Spleen (tissue), 11 donors: ENCODE results near the gene RNF187. TPM values are rescaled to one million over a fixed set of nuclear protein-coding genes. Genes with fewer than 3 reads are reported as not detected.

Source experiments
- DNase-seq: peaks from one replicate; pipeline ENCODE4 v3.0.0-alpha.2; 2020
- H3K27ac ChIP-seq, 8 donors: fragments of 200-600 bp; sonication (generic) in 7 of 8; 1 replicate in 4 of 8; 2 replicates in 4 of 8; pipeline versions ENCODE4 v1.5.0 to v1.8.0; 2016 to 2021; ENCODE audit warnings: inconsistent platforms in 4 of 8, mild to moderate bottlenecking in 4 of 8, moderate library complexity in 1 of 8
- H3K27me3 ChIP-seq, 7 donors: fragments of 200-600 bp; sonication (generic) in 6 of 7; replicated peaks in 1 of 7; 1 replicate in 4 of 7; 2 replicates in 3 of 7; pipeline versions ENCODE4 v1.5.0 to v1.8.0; 2016 to 2021; ENCODE audit warnings: inconsistent platforms in 3 of 7, mild to moderate bottlenecking in 1 of 7
- H3K36me3 ChIP-seq, 6 donors: fragments of 200-600 bp; sonication (generic) in 5 of 6; 1 replicate in 4 of 6; 2 replicates in 2 of 6; pipeline versions ENCODE4 v1.5.0 to v1.8.0; 2016 to 2021; ENCODE audit warnings: inconsistent platforms in 2 of 6
- H3K4me1 ChIP-seq, 6 donors: fragments of 200-600 bp; sonication (generic) in 5 of 6; 1 replicate in 3 of 6; 2 replicates in 3 of 6; pipeline versions ENCODE4 v1.5.0 to v1.8.0; 2016 to 2021; ENCODE audit warnings: inconsistent platforms in 3 of 6
- H3K4me3 ChIP-seq, 8 donors: fragments of 200-600 bp; sonication (generic) in 7 of 8; 1 replicate in 4 of 8; 2 replicates in 4 of 8; pipeline versions ENCODE4 v1.5.0 to v1.8.0; 2016 to 2021; ENCODE audit warnings: inconsistent platforms in 4 of 8, mild to moderate bottlenecking in 4 of 8, moderate library complexity in 2 of 8
- H3K9me3 ChIP-seq, 8 donors: fragments of 200-600 bp; sonication (generic) in 7 of 8; 1 replicate in 4 of 8; 2 replicates in 4 of 8; pipeline versions ENCODE4 v1.5.0 to v1.8.0; 2016 to 2021; ENCODE audit warnings: inconsistent platforms in 4 of 8
- POLR2A ChIP-seq, 3 donors: fragments of 450-650 bp; IDR thresholded peaks; one replicate each; pipeline ENCODE4 v1.5.1; 2017; ENCODE audit warnings: antibody characterized with exemption in 3 of 3, mild to moderate bottlenecking in 1 of 3
- POLR2AphosphoS5 ChIP-seq, 3 donors: sonication (generic); formaldehyde crosslinking; IDR thresholded peaks; one replicate each; pipeline ENCODE4 v1.5.1; 2017; ENCODE audit warnings: antibody characterized with exemption in 3 of 3
- WGBS, 5 donors: extraction: QIAGEN DNeasy Blood & Tissue Kit in 3 of 5; methylation state at CpG; one replicate each; pipeline versions ENCODE4 v1.1.5 to v1.1.7; 2013 to 2018; 5-methylcytosine and 5-hydroxymethylcytosine counted together
- intact Hi-C: fragments of 100-400 bp; cut with DNase I; formaldehyde crosslinking; loops from one replicate; pipeline ENCODE4 v1.15.0; 2023; ENCODE audit warnings: low total_unique reads
- polyA plus RNA-seq, 3 donors: library from polyadenylated mRNA; stranded (reverse); fragments of 200-250 nt; gene quantifications; one replicate each; pipeline ENCODE4 v1.2.1, GENCODE V29; 2013
- total RNA-seq, 7 donors: library from RNA; depleted of rRNA in 3 of 7; stranded (reverse); fragments of >200 nt in 3 of 7; fragmentation: NEBNext Ultra II Directional in 4 of 7; extraction: Animal tissue kit (Norgen Biotek cat#: 25700) in 4 of 7; gene quantifications; one replicate each; pipeline versions ENCODE4 v1.1.0 to v1.2.1, GENCODE V29; 2016 to 2021
- TF ChIP-seq, protein P1 (sequence below), 11 experiments: fragments of 200-600 bp in 7 of 11; fragments of 450-650 bp in 4 of 11; sonication (generic) in 4 of 11; IDR thresholded peaks in 8 of 11; conservative IDR thresholded peaks in 3 of 11; 1 replicate in 7 of 11; 2 replicates in 4 of 11; pipeline versions ENCODE4 v1.4.0 to v1.8.0; 2016 to 2021; ENCODE audit warnings: antibody characterized with exemption in 11 of 11, inconsistent platforms in 4 of 11, mild to moderate bottlenecking in 1 of 11
- donor health status: healthy with polysubstance abuse.
- donor health status: DM: no; HTN: no; CAD: no; lungs with moderate emphysema.
- donor health status: DM: no; HTN: no; CAD: no.
- donor health status: Bipolar disorder and iron deficiency.
- donor health status: healthy.
- donor health status: DM: no; HTN: no; CAD: no.
- donor health status: DM: yes; HTN: yes; CAD: no.

RNF187 gene
- total and polyA plus RNA-seq, 10 donors = 21.4 to 118 (median 60.4) TPM

DNA sequence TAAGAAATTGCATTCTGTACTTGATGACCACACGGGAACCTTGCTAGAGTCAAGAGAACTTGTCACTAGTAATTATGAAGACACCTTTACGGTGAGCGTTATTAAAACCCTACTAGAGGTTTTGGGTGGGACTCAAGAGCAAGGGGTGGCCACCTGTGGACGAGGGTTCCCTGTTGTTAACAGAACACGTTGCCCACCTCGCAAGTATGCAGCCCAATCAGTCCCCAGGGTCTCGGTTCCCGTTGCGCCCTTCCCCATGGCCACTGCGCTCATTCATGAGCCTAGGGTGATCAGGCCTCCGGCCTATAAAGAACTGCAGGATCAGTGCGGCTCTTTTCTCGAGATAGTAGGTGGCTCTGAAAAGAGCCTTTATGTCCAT is 30.2 kb upstream of the RNF187 start:
- no peak for DNase-seq
- Histone ChIP-seq H3K4me1 (peaks cover 13 to 62% (median 41%) of the 10 kb centered on the region in 6 donors), H3K36me3 (peaks cover 0 to 6% (median 0%) of the 10 kb centered on the region in 6 donors), H3K27me3 (peaks cover 0 to 54% (median 0%) of the 10 kb centered on the region in 7 donors), H3K27ac (peak overlapping the region; percentile 81 to 95 (median 90)), H3K4me3 (peak overlapping the region; percentile 41 to 85 (median 52)), H3K9me3 (no peaks in the 10 kb centered on the region)
- WGBS, 5 donors = 1 to 7% (median 5%) methylated on average over 11 to 13 of the region's 13 CpGs
- TF ChIP-seq, protein P1, sequence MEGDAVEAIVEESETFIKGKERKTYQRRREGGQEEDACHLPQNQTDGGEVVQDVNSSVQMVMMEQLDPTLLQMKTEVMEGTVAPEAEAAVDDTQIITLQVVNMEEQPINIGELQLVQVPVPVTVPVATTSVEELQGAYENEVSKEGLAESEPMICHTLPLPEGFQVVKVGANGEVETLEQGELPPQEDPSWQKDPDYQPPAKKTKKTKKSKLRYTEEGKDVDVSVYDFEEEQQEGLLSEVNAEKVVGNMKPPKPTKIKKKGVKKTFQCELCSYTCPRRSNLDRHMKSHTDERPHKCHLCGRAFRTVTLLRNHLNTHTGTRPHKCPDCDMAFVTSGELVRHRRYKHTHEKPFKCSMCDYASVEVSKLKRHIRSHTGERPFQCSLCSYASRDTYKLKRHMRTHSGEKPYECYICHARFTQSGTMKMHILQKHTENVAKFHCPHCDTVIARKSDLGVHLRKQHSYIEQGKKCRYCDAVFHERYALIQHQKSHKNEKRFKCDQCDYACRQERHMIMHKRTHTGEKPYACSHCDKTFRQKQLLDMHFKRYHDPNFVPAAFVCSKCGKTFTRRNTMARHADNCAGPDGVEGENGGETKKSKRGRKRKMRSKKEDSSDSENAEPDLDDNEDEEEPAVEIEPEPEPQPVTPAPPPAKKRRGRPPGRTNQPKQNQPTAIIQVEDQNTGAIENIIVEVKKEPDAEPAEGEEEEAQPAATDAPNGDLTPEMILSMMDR (IDR thresholded peaks at IDR 0.05 in 8 of 11, conservative IDR thresholded peaks at IDR 0.05 in 3 of 11) = no peak
- no peak for TF ChIP-seq POLR2AphosphoS5 (IDR thresholded peaks at IDR 0.05)
- TF ChIP-seq POLR2A (IDR thresholded peaks at IDR 0.05) = no peak
- intact Hi-C loops = no loop called here

DNA sequence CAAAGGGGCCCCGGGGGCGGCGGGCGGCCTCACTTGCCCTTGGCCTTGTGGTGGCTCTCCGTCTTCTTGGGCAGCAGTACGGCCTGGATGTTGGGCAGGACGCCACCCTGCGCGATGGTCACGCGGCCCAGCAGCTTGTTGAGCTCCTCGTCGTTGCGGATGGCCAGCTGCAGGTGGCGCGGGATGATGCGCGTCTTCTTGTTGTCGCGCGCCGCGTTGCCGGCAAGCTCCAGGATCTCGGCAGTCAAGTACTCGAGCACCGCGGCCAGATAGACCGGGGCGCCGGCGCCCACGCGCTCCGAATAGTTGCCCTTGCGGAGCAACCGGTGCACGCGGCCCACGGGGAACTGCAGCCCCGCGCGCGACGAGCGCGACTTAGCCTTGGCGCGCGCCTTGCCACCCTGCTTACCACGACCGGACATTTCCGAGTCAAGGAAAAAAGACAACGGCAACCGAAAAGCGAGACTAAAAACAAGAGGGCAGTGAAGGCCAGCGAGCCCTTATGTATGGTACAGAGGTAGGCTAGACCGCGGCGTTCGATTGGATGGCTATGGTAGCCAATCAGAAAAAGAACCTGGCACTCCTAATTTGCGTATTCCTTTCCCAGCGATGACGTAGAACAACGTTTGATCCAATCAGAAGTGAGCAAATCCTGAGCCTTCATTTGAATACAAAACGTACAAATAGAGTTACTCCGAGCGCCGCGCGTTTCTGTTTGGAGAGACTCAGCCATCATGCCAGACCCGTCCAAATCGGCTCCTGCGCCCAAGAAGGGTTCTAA is 29.6 kb upstream of the RNF187 start:
- H3K36me3 ChIP-seq = peaks cover 0 to 6% (median 0%) of the 10 kb centered on the region in 6 donors
- H3K27ac ChIP-seq = peak overlapping the region; percentile 81 to 95 (median 90)
- intact Hi-C loops = no loop called here
- peak overlapping the region; percentile 41 to 85 (median 52) for H3K4me3 ChIP-seq
- TF ChIP-seq POLR2A (IDR thresholded peaks at IDR 0.05) = peak in 2 of 3 donors; percentile 6 to 82
- peak; percentile 97 to 99 (median 98) for TF ChIP-seq POLR2AphosphoS5 (IDR thresholded peaks at IDR 0.05)
- TF ChIP-seq, protein P1 (IDR thresholded peaks at IDR 0.05 in 8 of 11, conservative IDR thresholded peaks at IDR 0.05 in 3 of 11) = peak in 9 of 11 experiments; percentile 32 to 57 (median 37)
- 1% methylated on average over 50 to 74 of the region's 74 CpGs for WGBS, 5 donors
- no peaks in the 10 kb centered on the region for H3K9me3 ChIP-seq
- DNase-seq = peak; percentile 94
- peaks cover 0 to 58% (median 0%) of the 10 kb centered on the region in 7 donors for H3K27me3 ChIP-seq
- peaks cover 13 to 61% (median 41%) of the 10 kb centered on the region in 6 donors for H3K4me1 ChIP-seq

DNA sequence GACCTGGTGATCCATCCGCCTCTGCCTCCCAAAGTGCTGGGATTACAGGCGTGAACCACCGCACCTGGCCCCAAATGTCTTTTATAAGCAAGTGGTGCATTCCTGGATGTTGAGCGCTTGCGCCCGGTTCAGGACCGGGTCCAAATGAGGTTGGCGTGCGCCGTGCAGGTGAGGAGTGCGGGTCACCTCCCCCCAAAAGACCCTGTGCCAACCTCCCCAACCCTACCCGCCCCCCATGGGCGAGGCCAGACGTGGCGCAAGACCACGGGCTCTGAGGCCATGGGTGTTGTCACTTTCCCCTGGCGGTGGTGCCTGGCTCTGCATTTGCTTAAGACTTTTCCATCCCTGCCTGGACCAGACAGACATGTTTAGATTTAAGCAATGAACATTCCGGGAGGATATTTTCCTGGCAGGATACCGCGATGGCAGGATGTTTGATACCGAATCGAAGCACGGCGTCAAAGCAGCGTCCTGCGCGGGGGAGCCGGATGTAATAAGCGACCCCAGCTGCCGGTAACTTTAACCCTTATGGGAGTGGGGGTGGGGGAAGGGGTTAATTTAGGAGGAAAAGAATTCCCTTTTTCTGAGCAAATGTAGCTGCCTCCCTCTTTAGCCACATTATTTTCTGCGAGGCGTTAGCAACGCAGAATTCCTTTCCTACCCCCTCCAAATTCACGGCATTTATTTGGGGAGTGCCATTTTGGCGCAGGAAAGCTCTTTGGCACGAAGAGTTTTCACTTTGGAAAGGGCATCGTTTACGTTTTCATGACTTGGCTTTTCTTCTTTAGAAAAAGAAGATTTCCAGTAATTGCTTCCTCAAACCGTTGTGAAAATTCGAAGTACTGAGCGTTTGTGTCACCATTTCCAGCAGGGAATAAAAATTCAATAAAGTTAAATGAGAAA is 27.8 kb upstream of the RNF187 start:
- peak; percentile 85 for DNase-seq
- H3K4me3 ChIP-seq = peak overlapping the region; percentile 41 to 85 (median 52)
- intact Hi-C loops = no loop called here
- no peaks in the 10 kb centered on the region for H3K36me3 ChIP-seq
- WGBS, 5 donors = 5 to 9% (median 7%) methylated on average over 36 to 41 of the region's 41 CpGs
- no peaks in the 10 kb centered on the region for H3K9me3 ChIP-seq
- H3K27ac ChIP-seq = peak overlapping the region; percentile 81 to 95 (median 90)
- no peak for TF ChIP-seq POLR2A (IDR thresholded peaks at IDR 0.05)
- TF ChIP-seq, protein P1 (IDR thresholded peaks at IDR 0.05 in 8 of 11, conservative IDR thresholded peaks at IDR 0.05 in 3 of 11) = peak; percentile 27 to 87 (median 74)
- TF ChIP-seq POLR2AphosphoS5 (IDR thresholded peaks at IDR 0.05) = peak; percentile 28 to 61 (median 49)
- H3K4me1 ChIP-seq = peaks cover 19 to 70% (median 52%) of the 10 kb centered on the region in 6 donors
- peaks cover 0 to 76% (median 13%) of the 10 kb centered on the region in 7 donors for H3K27me3 ChIP-seq
